ENCODE data around the gene NOTUM.

Gene NOTUM

GRCh38 chr17:81926451-81927151, 34.4 kb downstream of the NOTUM start:
- H3K4me3 ChIP-seq (ENCODE audit: low read depth, low read length), result peak overlapping the region; percentile 54

GRCh38 chr17:81925860-81926450, 35.0 kb downstream of the NOTUM start:
- H3K4me3 ChIP-seq (ENCODE audit: low read depth, low read length), result peak overlapping the region; percentile 54

GRCh38 chr17:81924557-81925532, 36.1 kb downstream of the NOTUM start:
- H3K4me3 ChIP-seq (ENCODE audit: low read depth, low read length), result no peak overlapping the region

GRCh38 chr17:81923302-81924260, 37.4 kb downstream of the NOTUM start:
- no peak overlapping the region for H3K4me3 ChIP-seq (ENCODE audit: low read depth, low read length)

- no peak overlapping the region for H3K4me3 ChIP-seq (ENCODE audit: low read depth, low read length)
These were observed 38.3 kb downstream of the NOTUM start for GRCh38 chr17:81922566-81923301.

GRCh38 chr17:81921996-81922565, 38.9 kb downstream of the NOTUM start:
- H3K4me3 ChIP-seq (ENCODE audit: low read depth, low read length), result no peak overlapping the region

- H3K4me3 ChIP-seq (ENCODE audit: low read depth, low read length), result no peak overlapping the region
These were observed 39.5 kb downstream of the NOTUM start for GRCh38 chr17:81921537-81921862.

GRCh38 chr17:81920612-81921536, 40.1 kb downstream of the NOTUM start:
- no peak overlapping the region for H3K4me3 ChIP-seq (ENCODE audit: low read depth, low read length)

- H3K4me3 ChIP-seq (ENCODE audit: low read depth, low read length), result no peak overlapping the region
These were observed 42.0 kb downstream of the NOTUM start for GRCh38 chr17:81918832-81919545.

GRCh38 chr17:81918333-81918669, 42.7 kb downstream of the NOTUM start:
- peak overlapping the region; percentile 67 for H3K4me3 ChIP-seq (ENCODE audit: low read depth, low read length)

GRCh38 chr17:81917565-81918332, 43.2 kb downstream of the NOTUM start, which contains the start of gene SIRT7:
Gene SIRT7 (minus strand): TSS chr17:81918176. CDS start chr17:81918131, 45 bp downstream.
- peak within 1 kb of the TSS; percentile 67 for H3K4me3 ChIP-seq (ENCODE audit: low read depth, low read length)

GRCh38 chr17:81916234-81917001, 44.6 kb downstream of the NOTUM start:
- H3K4me3 ChIP-seq (ENCODE audit: low read depth, low read length), result no peak overlapping the region

- H3K4me3 ChIP-seq (ENCODE audit: low read depth, low read length), result no peak overlapping the region
These were observed 45.7 kb downstream of the NOTUM start for GRCh38 chr17:81915331-81915730.

- no peak overlapping the region for H3K4me3 ChIP-seq (ENCODE audit: low read depth, low read length)
These were observed 46.7 kb downstream of the NOTUM start for GRCh38 chr17:81914103-81914850.

- no peak overlapping the region for H3K4me3 ChIP-seq (ENCODE audit: low read depth, low read length)
These were observed 47.4 kb downstream of the NOTUM start for GRCh38 chr17:81913394-81914102.

All from iPS-11a (cell line).